A673 (cell line): ENCODE data around the gene SLC48A1. TPM values are rescaled to one million over a fixed set of nuclear protein-coding genes. Genes with fewer than 3 reads are reported as not detected.
A peak's percentile ranks its signal among the peaks of the same experiment; 100 is the strongest.

Experiments
- BruUV-seq: library from RNA; stranded (reverse); fragments of 400-500 nt; replicated peaks from 2 replicates; lab custom pipeline; 2021; lab: Mats Ljungman, UMichigan
- CTCF ChIA-PET: fragments of 300-600 bp; sonication (Branson Sonifier 250); formaldehyde crosslinking; loops from one replicate; lab custom pipeline; 2022; ENCODE audit warnings: antibody characterized with exemption; lab: Charles Lee
- POLR2A ChIA-PET: fragments of 300-600 bp; sonication (Branson Sonifier 250); formaldehyde crosslinking; loops from one replicate; lab custom pipeline; 2022; ENCODE audit warnings: antibody characterized with exemption; ENCODE audit not compliant: low non-redundant PET; lab: Charles Lee
- DNase-seq: peaks from one replicate; pipeline ENCODE4 v3.0.0-alpha.2; 2015; ENCODE audit warnings: low spot score
- H3K27ac ChIP-seq: fragments of 200-600 bp; sonication (generic); 2 replicates; pipeline ENCODE4 v1.5.1; 2016; ENCODE audit warnings: mixed run types, low read depth, mild to moderate bottlenecking, mixed read lengths, antibody characterized with exemption, low read length; ENCODE audit not compliant: poor library complexity, severe bottlenecking
- H3K27me3 ChIP-seq: fragments of 200-600 bp; sonication (generic); replicated peaks from 2 replicates; pipeline ENCODE4 v1.6.1; 2017; ENCODE audit warnings: mixed run types, low read depth, mild to moderate bottlenecking, mixed read lengths, antibody characterized with exemption, low read length; ENCODE audit not compliant: insufficient read depth, poor library complexity
- H3K36me3 ChIP-seq: fragments of 200-600 bp; sonication (generic); 2 replicates; pipeline ENCODE4 v1.6.1; 2016; ENCODE audit warnings: mixed run types, mild to moderate bottlenecking, mixed read lengths, antibody characterized with exemption, low read length; ENCODE audit not compliant: insufficient read depth, poor library complexity, severe bottlenecking
- H3K4me1 ChIP-seq: fragments of 200-600 bp; sonication (generic); 2 replicates; pipeline ENCODE4 v1.6.1; 2017; ENCODE audit warnings: mixed run types, mild to moderate bottlenecking, mixed read lengths, antibody characterized with exemption, low read length; ENCODE audit not compliant: insufficient read depth, poor library complexity, severe bottlenecking
- H3K4me3 ChIP-seq: fragments of 200-600 bp; sonication (generic); 2 replicates; pipeline ENCODE4 v1.5.1; 2016; ENCODE audit warnings: low read depth, mixed run types, mild to moderate bottlenecking, mixed read lengths, low read length; ENCODE audit not compliant: poor library complexity, severe bottlenecking
- H3K9me3 ChIP-seq: fragments of 200-600 bp; sonication (generic); 2 replicates; pipeline ENCODE4 v1.6.1; 2016; ENCODE audit warnings: mixed run types, low read depth, mild to moderate bottlenecking, mixed read lengths, antibody characterized with exemption, low read length; ENCODE audit not compliant: poor library complexity, severe bottlenecking
- CTCF ChIP-seq: fragments of 300-800, 200-600 bp; sonication (generic); conservative IDR thresholded peaks from 2 replicates; pipeline ENCODE4 v1.5.1; 2017; ENCODE audit warnings: low read depth, mild to moderate bottlenecking, antibody characterized with exemption, low read length, moderate library complexity, mixed read lengths
- EZH2 ChIP-seq: fragments of 200-600 bp; sonication (generic); IDR thresholded peaks from 2 replicates; pipeline ENCODE4 v1.6.1; 2017; ENCODE audit warnings: borderline replicate concordance, low read depth, mild to moderate bottlenecking, mixed read lengths, antibody characterized with exemption, low read length; ENCODE audit not compliant: poor library complexity, severe bottlenecking
- intact Hi-C: fragments of 100-400 bp; cut with micrococcal nuclease; formaldehyde crosslinking; loops from one replicate; pipeline ENCODE4 v1.10.0; 2022; ENCODE audit not compliant: unreplicated experiment
- total RNA-seq: library from RNA; stranded (reverse); gene quantifications from 2 replicates; pipeline ENCODE4 v1.2.3, GENCODE V29; 2021

SLC48A1 gene
- total RNA-seq, 1 experiment from 2014 or later, result 39.3 TPM

DNA sequence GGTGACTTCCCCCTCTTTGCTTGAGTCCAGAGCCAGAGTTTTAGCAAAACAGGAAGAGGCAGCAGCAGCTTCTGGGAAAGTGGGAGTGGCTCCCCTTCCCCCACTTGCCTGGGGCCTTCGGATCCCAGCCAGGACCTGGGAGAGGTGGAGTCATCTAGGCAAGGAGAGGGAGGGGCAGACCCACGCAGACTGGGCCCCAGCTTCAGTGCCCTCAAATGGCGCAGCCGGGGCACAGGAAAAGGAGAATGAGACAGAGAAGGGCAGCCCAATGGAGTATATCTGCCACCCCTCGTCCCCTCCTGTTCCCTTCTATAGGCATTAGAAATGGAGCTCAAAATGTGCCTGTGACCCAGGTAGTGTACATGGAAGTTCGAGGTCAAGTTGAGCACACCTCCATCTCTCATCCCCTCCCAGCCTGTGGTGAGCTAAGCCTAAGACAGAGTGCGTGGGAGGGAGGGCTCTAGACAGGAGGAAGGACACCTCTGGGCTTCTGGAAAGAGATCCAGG, 56.0 kb downstream of the SLC48A1 start:
- H3K9me3 ChIP-seq, result no peaks in the 10 kb centered on the region
- ChIA-PET POLR2A (no interaction called here), CTCF (interaction anchor here (0.6 to 1.3 kb wide), 3 partner anchors 10 to 956 kb away, joined by 3 to 5 read pairs (median 5); no protein-coding TSS in a partner anchor)
- intact Hi-C loops, result no loop called here
- no TSS peak for BruUV-seq
- no peaks in the 10 kb centered on the region for H3K27me3 ChIP-seq
- peaks cover 10% of the 10 kb centered on the region for H3K4me1 ChIP-seq
- no peak overlapping the region for H3K4me3 ChIP-seq
- peak overlapping the region; percentile 28 for H3K27ac ChIP-seq
- peak; percentile 51 for DNase-seq
- H3K36me3 ChIP-seq, result no peaks in the 10 kb centered on the region
- TF ChIP-seq EZH2, result no peak
- TF ChIP-seq CTCF, result no peak

GRCh38 chr12:47829584-47829983, 56.5 kb downstream of the SLC48A1 start:
- H3K9me3 ChIP-seq, result no peaks in the 10 kb centered on the region
- peak overlapping the region; percentile 28 for H3K27ac ChIP-seq
- no peaks in the 10 kb centered on the region for H3K36me3 ChIP-seq
- no TSS peak for BruUV-seq
- ChIA-PET POLR2A (no interaction called here), CTCF (interaction anchor here (0.6 to 1.2 kb wide), 2 partner anchors 32 to 955 kb away, joined by 3 to 5 read pairs; no protein-coding TSS in a partner anchor)
- DNase-seq, result no peak
- no peak overlapping the region for H3K4me3 ChIP-seq
- intact Hi-C loops, result no loop called here
- H3K4me1 ChIP-seq, result peaks cover 10% of the 10 kb centered on the region
- no peak for TF ChIP-seq EZH2
- TF ChIP-seq CTCF, result no peak
- no peaks in the 10 kb centered on the region for H3K27me3 ChIP-seq

Other genes with a start within 250 kb of the SLC48A1 start
- 70.5 and 81.1 TPM in 2 replicates for gene RPAP3, start 67.2 kb upstream of the SLC48A1 start, total RNA-seq
- gene ENDOU, start 47.7 kb upstream of the SLC48A1 start, total RNA-seq, result 0.35 and 0.58 TPM in 2 replicates
- 4.3 and 5.7 TPM in 2 replicates for gene RAPGEF3, start 14.4 kb upstream of the SLC48A1 start, total RNA-seq
- 58.9 and 63.0 TPM in 2 replicates for gene HDAC7, start 46.7 kb downstream of the SLC48A1 start, total RNA-seq
- 0.43 and 0.76 TPM in 2 replicates for gene VDR, start 131.8 kb downstream of the SLC48A1 start, total RNA-seq
- 166 and 182 TPM in 2 replicates for gene TMEM106C, start 190.4 kb downstream of the SLC48A1 start, total RNA-seq
- 0.85 and 1.3 TPM in 2 replicates for gene COL2A1, start 231.2 kb downstream of the SLC48A1 start, total RNA-seq